Cerebellar nuclear complex (tissue), 1 donor: Measurements from ENCODE around the gene PHACTR1.
"Not testable (repeated sequence)": the region's sequence is repeated elsewhere in the genome, so short reads cannot be mapped to it uniquely, and the experiment has no call there.

Source experiments
- DNase-seq, 2 experiments: peaks; one replicate each; lab custom pipeline; 2025; lab: John Stamatoyannopoulos, UW

PHACTR1 gene

GRCh38 chr6:13307508-13307995 is 591.0 kb downstream of the PHACTR1 start:
- no peak for DNase-seq

- DNase-seq, result no peak
Observed at GRCh38 chr6:13308332-13308731, 591.8 kb downstream of the PHACTR1 start.

GRCh38 chr6:13311155-13311554 is 594.6 kb downstream of the PHACTR1 start:
- DNase-seq, result no peak

- DNase-seq, result no peak
Observed at GRCh38 chr6:13314806-13315205, 598.2 kb downstream of the PHACTR1 start.

- no peak for DNase-seq
Observed at GRCh38 chr6:13315896-13316295, 599.3 kb downstream of the PHACTR1 start.

- no peak for DNase-seq
Observed at GRCh38 chr6:13318821-13319220, 602.3 kb downstream of the PHACTR1 start.

- no peak for DNase-seq
Observed at GRCh38 chr6:13319891-13320564, 603.5 kb downstream of the PHACTR1 start.

- not testable (repeated sequence) for DNase-seq
Observed at GRCh38 chr6:13326031-13326586, 609.5 kb downstream of the PHACTR1 start.

GRCh38 chr6:13327691-13328075 is 611.1 kb downstream of the PHACTR1 start:
- DNase-seq, result no peak

GRCh38 chr6:13328076-13328874 is 611.7 kb downstream of the PHACTR1 start, which contains the start of gene TBC1D7:
Gene TBC1D7 (minus strand): TSS chr6:13328537. CDS start chr6:13326898, 1,639 bp downstream.
- DNase-seq, result peak in 1 of 2 experiments; percentile 36

GRCh38 chr6:13328875-13329183 is 612.3 kb downstream of the PHACTR1 start:
- no peak for DNase-seq

- no peak for DNase-seq
Observed at GRCh38 chr6:13331516-13332348, 615.2 kb downstream of the PHACTR1 start.

- no peak for DNase-seq
Observed at GRCh38 chr6:13332349-13332706, 615.8 kb downstream of the PHACTR1 start.

GRCh38 chr6:13334953-13335352 is 618.4 kb downstream of the PHACTR1 start:
- no peak for DNase-seq

- peak in 1 of 2 experiments; percentile 56 for DNase-seq
Observed at GRCh38 chr6:13336553-13336952, 620.0 kb downstream of the PHACTR1 start.

GRCh38 chr6:13338038-13338437 is 621.5 kb downstream of the PHACTR1 start:
- DNase-seq, result no peak
